SU-DHL-6 (cell line): ENCODE measurements around the gene ZFHX3.

Experiments used
- H2AFZ ChIP-seq: fragments of 200-600 bp; sonication (generic); 2 replicates; pipeline ENCODE4 v1.6.1; 2014; ENCODE audit warnings: low read depth, mild to moderate bottlenecking, moderate library complexity, mixed read lengths, antibody characterized with exemption, low read length; ENCODE audit not compliant: severe bottlenecking
- H3F3A ChIP-seq: fragments of 200-600 bp; shearing (Covaris generic); 2 replicates; pipeline ENCODE4 v1.6.0; 2016; ENCODE audit warnings: antibody characterized with exemption, mild to moderate bottlenecking; ENCODE audit not compliant: insufficient read depth
- H3K27ac ChIP-seq: fragments of 200-600 bp; sonication (generic); 2 replicates; pipeline ENCODE4 v1.5.1; 2016; ENCODE audit warnings: low read depth, mild to moderate bottlenecking, low read length, moderate library complexity, mixed read lengths
- H3K27me3 ChIP-seq: fragments of 200-600 bp; sonication (generic), shearing (Covaris generic); 2 replicates; pipeline ENCODE4 v1.6.0; 2014; ENCODE audit warnings: mild to moderate bottlenecking, low read length
- H3K36me3 ChIP-seq: fragments of 200-600 bp; sonication (generic); 2 replicates; pipeline ENCODE4 v1.6.1; 2014; ENCODE audit warnings: mild to moderate bottlenecking, low read length, mixed read lengths
- H3K4me2 ChIP-seq: fragments of 300-600, 200-600 bp; shearing (Covaris generic), sonication (generic); 2 replicates; pipeline ENCODE4 v1.6.0; 2014; ENCODE audit warnings: low read length, low read depth, mild to moderate bottlenecking; ENCODE audit not compliant: poor library complexity, severe bottlenecking
- H3K4me3 ChIP-seq: fragments of 200-600 bp; sonication (generic); 2 replicates; pipeline ENCODE4 v1.5.1; 2014; ENCODE audit warnings: antibody characterized with exemption, low read length, mild to moderate bottlenecking, mixed read lengths; ENCODE audit not compliant: insufficient read depth, poor library complexity, severe bottlenecking
- H3K79me2 ChIP-seq: fragments of 200-600 bp; sonication (generic); 2 replicates; pipeline ENCODE4 v1.6.1; 2014; ENCODE audit warnings: mild to moderate bottlenecking, low read length, moderate library complexity; ENCODE audit not compliant: insufficient read depth
- H3K9ac ChIP-seq: fragments of 200-600 bp; sonication (generic); 2 replicates; pipeline ENCODE4 v1.7.0; 2014; ENCODE audit warnings: mild to moderate bottlenecking, low read length
- H3K9me2 ChIP-seq: fragments of 200-600 bp; sonication (generic); replicated peaks from 2 replicates; pipeline ENCODE4 v1.6.1; 2014; ENCODE audit warnings: low read length; ENCODE audit not compliant: insufficient read depth
- H3K9me3 ChIP-seq: fragments of 200-600 bp; sonication (generic); 2 replicates; pipeline ENCODE4 v1.6.1; 2014; ENCODE audit warnings: low read length, mixed read lengths; ENCODE audit not compliant: insufficient read depth
- H4K20me1 ChIP-seq: fragments of 200-600 bp; sonication (generic); 2 replicates; pipeline ENCODE4 v1.6.1; 2014; ENCODE audit warnings: low read depth, mild to moderate bottlenecking, antibody characterized with exemption, low read length, moderate library complexity, mixed read lengths
- CTCF ChIP-seq: fragments of 200-600 bp; sonication (generic); IDR thresholded peaks from one replicate; pipeline ENCODE4 v1.5.1; 2017; ENCODE audit warnings: antibody characterized with exemption, mild to moderate bottlenecking, low read length, moderate library complexity; ENCODE audit not compliant: insufficient read depth, poor library complexity, severe bottlenecking
- EZH2phosphoT487 ChIP-seq: fragments of 200-600 bp; sonication (generic), shearing (Covaris generic); conservative IDR thresholded peaks from 2 replicates; pipeline ENCODE4 v1.6.1; 2018; ENCODE audit warnings: mild to moderate bottlenecking, antibody characterized with exemption, low read length, moderate library complexity, mixed read lengths

ZFHX3 gene

GRCh38 chr16:72793017-72793416 lies 254.9 kb downstream of the ZFHX3 start:
- Histone ChIP-seq H3K4me3 (no peak overlapping the region), H4K20me1 (no peaks in the 10 kb centered on the region), H3K27ac (no peak overlapping the region), H3K9me3 (no peaks in the 10 kb centered on the region), H3F3A (no peaks in the 10 kb centered on the region), H3K36me3 (no peaks in the 10 kb centered on the region), H3K9ac (no peak overlapping the region), H3K4me2 (no peak overlapping the region), H2AFZ (no peak overlapping the region), H3K27me3 (no peaks in the 10 kb centered on the region), H3K79me2 (no peaks in the 10 kb centered on the region), H3K9me2 (no peaks in the 10 kb centered on the region)
- TF ChIP-seq EZH2phosphoT487, result no peak
- TF ChIP-seq CTCF, result no peak

- no peaks in the 10 kb centered on the region for H4K20me1 ChIP-seq
- no peak overlapping the region for H3K27ac ChIP-seq
- H3K79me2 ChIP-seq, result no peaks in the 10 kb centered on the region
- H3K4me3 ChIP-seq, result no peak overlapping the region
- H3K9me3 ChIP-seq, result no peaks in the 10 kb centered on the region
- no peaks in the 10 kb centered on the region for H3K36me3 ChIP-seq
- no peak overlapping the region for H3K4me2 ChIP-seq
- H3F3A ChIP-seq, result no peaks in the 10 kb centered on the region
- H3K9me2 ChIP-seq, result no peaks in the 10 kb centered on the region
- TF ChIP-seq EZH2phosphoT487, result no peak
- no peak for TF ChIP-seq CTCF
- H2AFZ ChIP-seq, result no peak overlapping the region
- H3K9ac ChIP-seq, result no peak overlapping the region
- H3K27me3 ChIP-seq, result no peaks in the 10 kb centered on the region
Observed at GRCh38 chr16:72791786-72792185, 256.1 kb downstream of the ZFHX3 start.

DNA sequence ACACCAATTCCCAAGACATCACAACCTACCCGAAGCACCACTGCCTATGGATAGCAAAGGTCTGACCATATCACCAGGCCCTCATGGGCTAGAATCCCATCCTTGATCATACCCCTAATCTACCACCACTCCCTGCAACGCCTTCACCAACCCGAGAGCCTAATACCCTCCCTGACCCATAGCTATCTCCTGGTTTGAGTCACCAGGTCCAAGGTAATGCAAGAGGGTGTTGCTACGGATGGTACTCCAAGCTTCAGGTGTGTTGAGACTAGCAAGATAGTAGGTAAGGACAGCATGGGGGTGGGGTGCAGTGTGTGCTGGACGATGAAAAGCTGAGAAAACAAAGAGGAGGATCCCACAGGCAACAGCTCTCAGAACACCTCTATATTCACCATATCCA lies 258.0 kb downstream of the ZFHX3 start:
- H3K9me3 ChIP-seq, result no peaks in the 10 kb centered on the region

More for the DNA sequence above, 258.0 kb downstream of the ZFHX3 start:
- H3K9ac ChIP-seq, result no peak overlapping the region
- TF ChIP-seq CTCF (no peak), EZH2phosphoT487 (no peak)
- no peaks in the 10 kb centered on the region for H4K20me1 ChIP-seq
- no peaks in the 10 kb centered on the region for H3K27me3 ChIP-seq
- H3K79me2 ChIP-seq, result no peaks in the 10 kb centered on the region
- no peak overlapping the region for H3K4me2 ChIP-seq
- no peaks in the 10 kb centered on the region for H3F3A ChIP-seq
- H3K9me2 ChIP-seq, result no peaks in the 10 kb centered on the region
- no peak overlapping the region for H3K27ac ChIP-seq
- no peaks in the 10 kb centered on the region for H3K36me3 ChIP-seq
- H3K4me3 ChIP-seq, result no peak overlapping the region
- H2AFZ ChIP-seq, result no peak overlapping the region
